Naive B cell (primary cell): Measurements from ENCODE around the gene TNFSF12. TPM values are rescaled to one million over a fixed set of nuclear protein-coding genes. Genes with fewer than 3 reads are reported as not detected.

Experiments used
- ATAC-seq, 2 donors: fragments of 150-1000 bp; cut with Tn5 transposase; 2 replicates each; pipeline ENCODE4 v1.10.0; 2021; ENCODE audit warnings: low read depth in 2 of 2, mild to moderate bottlenecking in 2 of 2, moderate library complexity in 2 of 2
- DNase-seq: peaks from one replicate; pipeline ENCODE4 v3.0.0; 2022
- H3K27ac Mint-ChIP-seq, 6 donors: one replicate each; pipeline ENCODE4 v1.8.0; 2020 to 2022; ENCODE audit warnings: mild to moderate bottlenecking in 6 of 6, mixed read lengths in 6 of 6, moderate library complexity in 5 of 6, inconsistent platforms in 2 of 6
- H3K27me3 Mint-ChIP-seq, 3 donors: one replicate each; pipeline ENCODE4 v1.8.0; 2021 to 2022; ENCODE audit warnings: mixed read lengths in 3 of 3, mild to moderate bottlenecking in 1 of 3
- H3K36me3 Mint-ChIP-seq, 2 donors: one replicate each; pipeline ENCODE4 v1.8.0; 2020 to 2022; ENCODE audit warnings: mixed read lengths in 2 of 2, inconsistent platforms in 1 of 2, mild to moderate bottlenecking in 1 of 2
- H3K4me1 Mint-ChIP-seq, 3 donors: one replicate each; pipeline ENCODE4 v1.8.0; 2020 to 2022; ENCODE audit warnings: mixed read lengths in 3 of 3, inconsistent platforms in 1 of 3, mild to moderate bottlenecking in 1 of 3, moderate library complexity in 1 of 3
- H3K4me3 Mint-ChIP-seq, 8 donors: one replicate each; pipeline ENCODE4 v1.8.0; 2020 to 2022; ENCODE audit warnings: mild to moderate bottlenecking in 8 of 8, mixed read lengths in 8 of 8, moderate library complexity in 8 of 8, inconsistent platforms in 2 of 8
- H3K9me3 Mint-ChIP-seq, 7 donors: one replicate each; pipeline ENCODE4 v1.8.0; 2020 to 2022; ENCODE audit warnings: mixed read lengths in 7 of 7, mild to moderate bottlenecking in 5 of 7, inconsistent platforms in 2 of 7, moderate library complexity in 1 of 7
- polyA plus RNA-seq, 6 donors: library from polyadenylated mRNA; unstranded; fragments of 300-500 nt; fragmentation: Illumina TruSeq; gene quantifications; one replicate each; pipeline ENCODE4 v1.2.3, GENCODE V29; 2021; ENCODE audit warnings: low read depth in 6 of 6

Gene TNFSF12
- polyA plus RNA-seq, 6 donors from 2014 or later, result 21.6 to 33.3 (median 28.0) TPM

DNA sequence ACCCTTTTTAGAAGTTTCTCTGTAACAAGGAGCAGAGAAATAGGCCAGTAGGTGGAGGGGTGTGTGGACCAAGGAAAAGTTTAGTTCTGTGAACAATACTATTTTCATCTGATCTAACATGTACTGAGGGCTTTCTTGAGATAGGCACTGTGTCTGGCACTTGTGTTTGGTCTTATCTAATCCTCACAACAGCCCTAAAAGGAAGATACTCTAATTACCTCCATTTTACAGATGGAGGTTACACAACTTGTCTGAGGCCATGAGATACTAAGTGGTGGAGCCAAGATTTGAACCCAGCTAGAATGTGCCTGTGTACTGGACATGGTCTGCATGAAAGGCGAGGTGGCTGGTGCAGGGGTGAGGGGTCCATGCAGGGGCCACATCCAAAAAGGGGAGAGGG is 4.5 kb downstream of the TNFSF12 start:
- ATAC-seq (no peak), DNase-seq (no peak)
- Mint-ChIP-seq H3K4me1 (peaks cover 54 to 76% (median 76%) of the 10 kb centered on the region in 3 donors), H3K4me3 (peak overlapping the region; percentile 41 to 87 (median 78)), H3K27ac (peak overlapping the region; percentile 49 to 94 (median 86)), H3K36me3 (no peaks in the 10 kb centered on the region), H3K9me3 (no peaks in the 10 kb centered on the region), H3K27me3 (no peaks in the 10 kb centered on the region)

DNA sequence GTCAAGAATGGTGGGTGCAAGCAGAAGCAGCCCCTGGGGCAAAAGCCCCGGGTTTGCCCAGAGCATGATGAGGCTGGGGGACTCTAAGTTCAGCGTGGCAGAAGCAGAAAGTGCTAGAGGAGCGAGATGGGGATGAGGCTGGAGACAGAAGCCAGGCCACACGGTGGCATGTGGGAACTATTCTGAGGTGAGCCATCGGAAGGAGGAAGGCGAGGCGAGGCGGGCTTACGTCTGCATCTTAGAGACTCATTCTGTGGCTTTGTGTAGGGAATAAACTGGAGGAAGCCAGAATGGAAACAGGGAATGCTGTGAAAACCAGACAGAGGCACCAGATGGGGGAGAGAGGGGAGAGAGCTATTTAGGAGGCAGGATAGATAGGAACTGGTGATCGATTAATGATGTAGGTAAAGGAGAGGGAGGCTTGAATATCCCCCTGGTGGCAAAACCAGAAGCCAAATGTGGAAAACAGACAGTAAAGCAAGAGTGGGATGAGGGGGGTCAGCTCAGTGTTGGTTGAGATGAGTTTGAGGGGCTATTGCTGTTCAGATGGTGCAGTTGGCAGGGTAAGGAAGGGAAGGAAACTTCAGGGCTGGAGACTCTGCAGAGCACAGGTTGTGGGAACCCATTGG is 6.6 kb downstream of the TNFSF12 start:
- DNase-seq (no peak), ATAC-seq (no peak)
- Mint-ChIP-seq H3K36me3 (no peaks in the 10 kb centered on the region), H3K4me3 (peak overlapping the region in 4 of 8 donors; percentile 27 to 62 (median 48)), H3K9me3 (no peaks in the 10 kb centered on the region), H3K4me1 (peaks cover 63 to 82% (median 81%) of the 10 kb centered on the region in 3 donors), H3K27me3 (no peaks in the 10 kb centered on the region), H3K27ac (peak overlapping the region in 5 of 6 donors; percentile 12 to 97 (median 84))

DNA sequence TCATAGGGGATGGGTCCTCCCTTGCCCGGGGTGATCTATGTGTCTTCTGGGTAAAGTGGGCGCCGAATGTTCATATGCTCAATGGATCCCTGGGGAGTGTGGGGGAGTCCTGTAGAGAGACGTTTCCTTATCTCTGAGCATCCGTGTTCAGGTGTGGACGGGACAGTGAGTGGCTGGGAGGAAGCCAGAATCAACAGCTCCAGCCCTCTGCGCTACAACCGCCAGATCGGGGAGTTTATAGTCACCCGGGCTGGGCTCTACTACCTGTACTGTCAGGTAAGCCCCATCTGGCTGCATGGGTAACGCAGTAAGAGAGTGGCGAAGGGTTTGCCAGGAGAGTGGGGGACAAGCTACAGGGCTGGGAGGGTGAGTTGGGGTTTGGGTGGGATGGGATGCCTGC is 7.8 kb downstream of the TNFSF12 start:
- ATAC-seq (no peak), DNase-seq (no peak)
- H3K9me3 Mint-ChIP-seq, result no peaks in the 10 kb centered on the region
- peak overlapping the region; percentile 19 to 98 (median 62) for H3K27ac Mint-ChIP-seq
- H3K4me3 Mint-ChIP-seq, result peak overlapping the region in 7 of 8 donors; percentile 3 to 62 (median 52)
- H3K36me3 Mint-ChIP-seq, result no peaks in the 10 kb centered on the region
- no peaks in the 10 kb centered on the region for H3K27me3 Mint-ChIP-seq
- peaks cover 66 to 82% (median 81%) of the 10 kb centered on the region in 3 donors for H3K4me1 Mint-ChIP-seq

DNA sequence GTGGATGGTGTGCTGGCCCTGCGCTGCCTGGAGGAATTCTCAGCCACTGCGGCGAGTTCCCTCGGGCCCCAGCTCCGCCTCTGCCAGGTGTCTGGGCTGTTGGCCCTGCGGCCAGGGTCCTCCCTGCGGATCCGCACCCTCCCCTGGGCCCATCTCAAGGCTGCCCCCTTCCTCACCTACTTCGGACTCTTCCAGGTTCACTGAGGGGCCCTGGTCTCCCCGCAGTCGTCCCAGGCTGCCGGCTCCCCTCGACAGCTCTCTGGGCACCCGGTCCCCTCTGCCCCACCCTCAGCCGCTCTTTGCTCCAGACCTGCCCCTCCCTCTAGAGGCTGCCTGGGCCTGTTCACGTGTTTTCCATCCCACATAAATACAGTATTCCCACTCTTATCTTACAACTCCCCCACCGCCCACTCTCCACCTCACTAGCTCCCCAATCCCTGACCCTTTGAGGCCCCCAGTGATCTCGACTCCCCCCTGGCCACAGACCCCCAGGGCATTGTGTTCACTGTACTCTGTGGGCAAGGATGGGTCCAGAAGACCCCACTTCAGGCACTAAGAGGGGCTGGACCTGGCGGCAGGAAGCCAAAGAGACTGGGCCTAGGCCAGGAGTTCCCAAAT is 8.4 kb downstream of the TNFSF12 start:
- Mint-ChIP-seq H3K27me3 (no peaks in the 10 kb centered on the region), H3K4me3 (peak overlapping the region in 4 of 8 donors; percentile 91 to 98 (median 96)), H3K36me3 (no peaks in the 10 kb centered on the region), H3K27ac (peak overlapping the region in 4 of 6 donors; percentile 61 to 99 (median 84)), H3K9me3 (no peaks in the 10 kb centered on the region), H3K4me1 (peaks cover 67 to 77% (median 76%) of the 10 kb centered on the region in 3 donors)
- no peak for ATAC-seq
- DNase-seq, result no peak

DNA sequence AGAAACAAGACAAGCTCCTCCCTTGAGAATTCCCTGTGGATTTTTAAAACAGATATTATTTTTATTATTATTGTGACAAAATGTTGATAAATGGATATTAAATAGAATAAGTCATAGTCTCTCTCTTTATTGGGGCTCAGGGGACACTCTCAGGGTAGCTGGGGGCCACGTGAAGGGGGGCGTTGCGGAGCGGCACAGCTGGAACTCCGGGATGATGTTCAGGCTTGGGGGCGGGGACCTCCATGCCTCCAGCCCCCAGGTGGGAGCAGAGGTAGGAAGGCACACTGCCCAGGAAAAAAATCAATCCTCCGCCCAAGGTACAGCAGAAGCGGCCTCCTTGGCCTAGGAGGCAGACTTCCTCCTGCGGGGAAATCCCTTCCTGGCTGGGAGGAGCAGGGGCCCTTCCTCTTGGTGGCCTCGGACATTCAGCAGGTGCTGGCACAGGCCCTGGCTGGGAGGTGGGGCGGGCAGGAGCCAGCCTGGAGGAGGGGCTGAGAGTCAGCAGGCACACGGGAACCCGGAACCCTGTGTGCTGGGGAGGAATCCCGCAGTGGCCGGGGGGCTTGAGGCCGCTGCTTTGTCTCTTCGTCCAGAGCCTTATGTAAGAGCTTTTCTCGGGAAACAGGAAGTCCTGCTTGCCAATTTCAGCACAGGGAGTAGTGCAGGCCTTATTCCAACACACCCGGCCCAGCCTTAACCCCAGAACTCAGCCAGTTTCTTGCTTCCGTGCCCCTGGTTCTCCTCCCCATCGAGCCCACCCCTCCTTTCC is 9.1 kb downstream of the TNFSF12 start:
- Mint-ChIP-seq H3K4me1 (peaks cover 68 to 77% (median 76%) of the 10 kb centered on the region in 3 donors), H3K27me3 (no peaks in the 10 kb centered on the region), H3K27ac (peak overlapping the region; percentile 84 to 99 (median 98)), H3K4me3 (peak overlapping the region; percentile 90 to 98 (median 96)), H3K36me3 (no peaks in the 10 kb centered on the region), H3K9me3 (no peaks in the 10 kb centered on the region)
- DNase-seq (peak; percentile 61), ATAC-seq (peak; percentile 14 to 24)

DNA sequence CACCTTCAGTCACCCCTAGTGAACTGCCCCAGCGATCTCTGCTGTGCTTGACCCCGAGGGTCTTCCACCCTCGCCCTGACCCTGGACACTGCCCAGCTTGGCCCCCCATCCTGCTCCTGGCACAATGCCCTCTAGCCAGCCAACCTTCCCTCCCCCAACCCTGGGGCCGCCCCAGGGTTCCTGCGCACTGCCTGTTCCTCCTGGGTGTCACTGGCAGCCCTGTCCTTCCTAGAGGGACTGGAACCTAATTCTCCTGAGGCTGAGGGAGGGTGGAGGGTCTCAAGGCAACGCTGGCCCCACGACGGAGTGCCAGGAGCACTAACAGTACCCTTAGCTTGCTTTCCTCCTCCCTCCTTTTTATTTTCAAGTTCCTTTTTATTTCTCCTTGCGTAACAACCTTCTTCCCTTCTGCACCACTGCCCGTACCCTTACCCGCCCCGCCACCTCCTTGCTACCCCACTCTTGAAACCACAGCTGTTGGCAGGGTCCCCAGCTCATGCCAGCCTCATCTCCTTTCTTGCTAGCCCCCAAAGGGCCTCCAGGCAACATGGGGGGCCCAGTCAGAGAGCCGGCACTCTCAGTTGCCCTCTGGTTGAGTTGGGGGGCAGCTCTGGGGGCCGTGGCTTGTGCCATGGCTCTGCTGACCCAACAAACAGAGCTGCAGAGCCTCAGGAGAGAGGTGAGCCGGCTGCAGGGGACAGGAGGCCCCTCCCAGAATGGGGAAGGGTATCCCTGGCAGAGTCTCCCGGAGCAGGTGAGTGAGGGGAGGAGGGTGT is 9.9 kb downstream of the TNFSF12 start, which contains the start of gene TNFSF13:
Gene TNFSF13 (plus strand): TSS at position 207 of the 776 bp plus-strand sequence. CDS start 290 bp downstream, at position 497.
- H3K4me3 Mint-ChIP-seq, result peak within 1 kb of the TSS; percentile 90 to 98 (median 96)
- peaks cover 62 to 71% (median 70%) of the 10 kb centered on the region in 3 donors for H3K4me1 Mint-ChIP-seq
- DNase-seq, result peak; percentile 59

DNA sequence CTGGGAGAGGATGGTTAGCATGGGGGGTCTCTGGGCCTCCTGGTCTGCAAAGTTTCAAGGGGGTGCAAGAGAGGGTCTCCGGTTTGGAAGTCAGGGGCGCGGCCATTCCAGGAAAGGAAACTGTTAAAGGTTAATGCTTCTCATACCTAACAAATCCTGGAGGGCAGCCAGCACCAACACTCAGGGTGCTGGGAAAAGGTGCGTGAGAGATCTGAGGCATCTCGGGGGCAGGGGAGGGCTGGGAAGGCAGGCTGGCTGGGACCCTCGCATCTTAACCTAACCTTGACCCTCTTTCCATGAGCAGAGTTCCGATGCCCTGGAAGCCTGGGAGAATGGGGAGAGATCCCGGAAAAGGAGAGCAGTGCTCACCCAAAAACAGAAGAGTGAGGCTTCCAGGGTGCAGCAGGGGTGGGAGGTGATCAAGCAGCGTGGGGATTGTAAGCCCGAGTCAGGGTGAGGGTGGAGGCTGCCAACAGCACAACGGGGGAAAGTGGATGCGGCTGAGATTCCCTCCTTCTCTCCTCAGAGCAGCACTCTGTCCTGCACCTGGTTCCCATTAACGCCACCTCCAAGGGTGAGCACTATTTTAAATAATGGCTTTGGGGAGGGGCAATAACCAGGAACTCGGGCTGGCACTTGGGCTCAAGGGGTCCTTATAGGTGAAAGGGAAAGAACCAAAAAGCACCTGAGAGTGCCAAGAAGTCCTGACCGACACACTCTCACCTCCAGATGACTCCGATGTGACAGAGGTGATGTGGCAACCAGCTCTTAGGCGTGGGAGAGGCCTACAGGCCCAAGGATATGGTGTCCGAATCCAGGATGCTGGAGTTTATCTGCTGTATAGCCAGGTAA is 10.7 kb downstream of the TNFSF12 start:
- no peaks in the 10 kb centered on the region for H3K9me3 Mint-ChIP-seq
- DNase-seq (no peak), ATAC-seq (no peak)
- peak overlapping the region; percentile 83 to 99 (median 98) for H3K27ac Mint-ChIP-seq
- no peaks in the 10 kb centered on the region for H3K36me3 Mint-ChIP-seq
- peak overlapping the region; percentile 90 to 98 (median 96) for H3K4me3 Mint-ChIP-seq
- no peaks in the 10 kb centered on the region for H3K27me3 Mint-ChIP-seq
- H3K4me1 Mint-ChIP-seq, result peaks cover 58 to 67% (median 66%) of the 10 kb centered on the region in 3 donors

More for the DNA sequence above, 9.9 kb downstream of the TNFSF12 start, which contains the start of gene TNFSF13:
- ATAC-seq, result no peak
- Mint-ChIP-seq H3K27me3 (no peaks in the 10 kb centered on the region), H3K27ac (peak within 1 kb of the TSS; percentile 95 to 99 (median 98)), H3K36me3 (no peaks in the 10 kb centered on the region), H3K9me3 (no peaks in the 10 kb centered on the region)

DNA sequence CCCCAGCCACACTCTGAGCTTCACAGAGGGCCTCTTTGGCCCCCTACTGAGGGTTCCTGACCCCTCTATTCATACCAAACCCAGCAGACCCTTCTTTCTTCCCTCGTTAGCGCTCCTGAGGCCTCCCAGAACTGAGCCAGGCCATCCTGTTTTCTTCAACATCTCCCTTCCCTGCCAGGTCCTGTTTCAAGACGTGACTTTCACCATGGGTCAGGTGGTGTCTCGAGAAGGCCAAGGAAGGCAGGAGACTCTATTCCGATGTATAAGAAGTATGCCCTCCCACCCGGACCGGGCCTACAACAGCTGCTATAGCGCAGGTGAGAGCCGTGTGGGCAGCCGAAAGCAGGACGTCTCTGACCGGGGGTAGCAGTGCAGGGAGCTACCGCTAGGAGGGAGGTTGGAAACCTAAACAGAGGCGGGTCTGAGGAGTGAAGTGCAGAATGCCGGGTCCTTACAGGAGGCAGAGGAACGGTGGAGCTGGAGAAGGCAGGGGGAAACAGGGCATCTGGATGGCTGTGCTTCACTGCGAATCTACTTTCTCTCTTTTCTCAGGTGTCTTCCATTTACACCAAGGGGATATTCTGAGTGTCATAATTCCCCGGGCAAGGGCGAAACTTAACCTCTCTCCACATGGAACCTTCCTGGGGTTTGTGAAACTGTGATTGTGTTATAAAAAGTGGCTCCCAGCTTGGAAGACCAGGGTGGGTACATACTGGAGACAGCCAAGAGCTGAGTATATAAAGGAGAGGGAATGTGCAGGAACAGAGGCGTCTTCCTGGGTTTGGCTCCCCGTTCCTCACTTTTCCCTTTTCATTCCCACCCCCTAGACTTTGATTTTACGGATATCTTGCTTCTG is 11.5 kb downstream of the TNFSF12 start:
- peaks cover 52 to 61% (median 58%) of the 10 kb centered on the region in 3 donors for H3K4me1 Mint-ChIP-seq
- H3K9me3 Mint-ChIP-seq, result no peaks in the 10 kb centered on the region
- no peaks in the 10 kb centered on the region for H3K36me3 Mint-ChIP-seq
- ATAC-seq (peak; percentile 22 to 27), DNase-seq (peak; percentile 66)
- H3K27ac Mint-ChIP-seq, result peak overlapping the region; percentile 95 to 99 (median 99)
- H3K4me3 Mint-ChIP-seq, result peak overlapping the region; percentile 90 to 98 (median 96)
- no peaks in the 10 kb centered on the region for H3K27me3 Mint-ChIP-seq

DNA sequence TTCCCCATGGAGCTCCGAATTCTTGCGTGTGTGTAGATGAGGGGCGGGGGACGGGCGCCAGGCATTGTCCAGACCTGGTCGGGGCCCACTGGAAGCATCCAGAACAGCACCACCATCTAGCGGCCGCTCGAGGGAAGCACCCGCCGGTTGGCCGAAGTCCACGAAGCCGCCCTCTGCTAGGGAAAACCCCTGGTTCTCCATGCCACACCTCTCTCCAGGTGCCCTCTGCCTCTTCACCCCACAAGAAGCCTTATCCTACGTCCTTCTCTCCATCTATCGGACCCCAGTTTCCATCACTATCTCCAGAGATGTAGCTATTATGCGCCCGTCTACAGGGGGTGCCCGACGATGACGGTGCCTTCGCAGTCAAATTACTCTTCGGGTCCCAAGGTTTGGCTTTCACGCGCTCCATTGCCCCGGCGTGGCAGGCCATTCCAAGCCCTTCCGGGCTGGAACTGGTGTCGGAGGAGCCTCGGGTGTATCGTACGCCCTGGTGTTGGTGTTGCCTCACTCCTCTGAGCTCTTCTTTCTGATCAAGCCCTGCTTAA is 12.2 kb downstream of the TNFSF12 start:
- H3K9me3 Mint-ChIP-seq, result no peaks in the 10 kb centered on the region
- H3K36me3 Mint-ChIP-seq, result no peaks in the 10 kb centered on the region
- peak; percentile 82 for DNase-seq
- no peaks in the 10 kb centered on the region for H3K27me3 Mint-ChIP-seq
- peak overlapping the region; percentile 95 to 99 (median 99) for H3K27ac Mint-ChIP-seq
- peaks cover 49 to 59% (median 54%) of the 10 kb centered on the region in 3 donors for H3K4me1 Mint-ChIP-seq
- peak; percentile 58 to 61 for ATAC-seq
- peak overlapping the region; percentile 90 to 98 (median 96) for H3K4me3 Mint-ChIP-seq

DNA sequence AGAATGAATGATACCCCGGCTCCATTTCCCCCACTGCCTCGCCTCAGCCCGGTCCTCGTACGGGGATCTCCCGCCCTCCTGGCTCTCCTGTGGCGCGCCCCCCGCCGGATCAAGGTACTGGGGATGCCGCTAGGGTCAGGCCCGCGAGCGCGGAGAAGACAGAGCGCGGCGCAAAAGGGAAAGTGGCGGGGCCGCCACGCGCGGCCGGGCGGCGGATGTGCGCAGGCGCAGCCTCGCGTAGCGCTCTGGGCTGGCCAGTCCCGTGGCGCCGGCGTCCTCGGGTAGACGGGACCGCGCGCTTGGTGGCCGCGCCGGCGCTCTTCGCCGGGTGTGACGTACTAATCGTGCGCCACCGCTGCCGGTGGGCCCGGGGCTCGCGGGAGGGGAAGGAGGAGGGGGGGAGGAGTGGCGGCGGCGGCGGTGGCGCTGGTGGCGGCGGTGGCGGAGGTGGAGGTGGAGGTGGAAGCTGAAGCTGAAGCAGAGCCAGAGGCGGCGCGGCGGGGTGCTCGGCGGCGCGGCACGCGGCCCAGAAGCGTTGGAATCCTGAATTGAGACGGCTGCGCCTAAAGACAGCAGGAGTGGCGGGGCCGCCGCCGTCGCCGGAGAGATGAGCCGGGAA is 12.8 kb downstream of the TNFSF12 start, which contains the start of gene SENP3:
Gene SENP3 (plus strand): TSS at position 331 of the 619 bp plus-strand sequence. CDS start 1,158 bp downstream, outside the sequence.
- H3K4me1 Mint-ChIP-seq, result peaks cover 49 to 54% (median 54%) of the 10 kb centered on the region in 3 donors
- DNase-seq (peak; percentile 93), ATAC-seq (peak; percentile 75 to 77)
- H3K27me3 Mint-ChIP-seq, result no peaks in the 10 kb centered on the region
- peak within 1 kb of the TSS; percentile 95 to 99 (median 99) for H3K27ac Mint-ChIP-seq
- peak within 1 kb of the TSS; percentile 90 to 98 (median 96) for H3K4me3 Mint-ChIP-seq
- H3K9me3 Mint-ChIP-seq, result no peaks in the 10 kb centered on the region
- no peaks in the 10 kb centered on the region for H3K36me3 Mint-ChIP-seq
